Eye (tissue), 1 donor: ENCODE measurements around the gene SIGMAR1.
A peak's percentile ranks its signal among the peaks of the same experiment; 100 is the strongest.

Experiments used
- DNase-seq: peaks from one replicate; pipeline ENCODE4 v3.0.0-alpha.2; 2015

Gene SIGMAR1

GRCh38 chr9:34637356-34638137 is at the start of gene SIGMAR1:
SIGMAR1 (minus strand) TSS chr9:34637787; CDS start chr9:34637697, 90 bp downstream.
- peak; percentile 98 for DNase-seq

GRCh38 chr9:34686732-34687131 is 49.1 kb upstream of the SIGMAR1 start:
- DNase-seq, result no peak

DNA sequence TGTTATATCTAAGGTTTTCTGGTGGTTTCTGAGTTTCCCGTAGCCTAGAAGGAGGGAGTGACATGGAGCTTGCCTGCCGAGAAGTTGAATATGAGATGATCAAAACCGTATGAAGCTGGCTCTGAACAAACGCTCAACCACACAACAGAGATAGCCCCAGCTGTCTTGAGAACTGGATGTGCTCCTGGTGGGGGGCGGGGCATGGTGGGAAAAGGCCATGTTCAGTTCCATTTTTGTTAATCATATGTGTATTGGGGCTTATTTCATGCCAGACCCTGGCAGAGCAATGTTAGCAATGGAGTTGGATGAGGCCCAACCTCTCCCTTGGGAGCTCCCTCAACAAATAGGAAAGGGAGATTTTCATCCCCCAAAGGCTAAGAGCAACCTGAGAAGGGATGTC is 48.6 kb upstream of the SIGMAR1 start:
- no peak for DNase-seq

DNA sequence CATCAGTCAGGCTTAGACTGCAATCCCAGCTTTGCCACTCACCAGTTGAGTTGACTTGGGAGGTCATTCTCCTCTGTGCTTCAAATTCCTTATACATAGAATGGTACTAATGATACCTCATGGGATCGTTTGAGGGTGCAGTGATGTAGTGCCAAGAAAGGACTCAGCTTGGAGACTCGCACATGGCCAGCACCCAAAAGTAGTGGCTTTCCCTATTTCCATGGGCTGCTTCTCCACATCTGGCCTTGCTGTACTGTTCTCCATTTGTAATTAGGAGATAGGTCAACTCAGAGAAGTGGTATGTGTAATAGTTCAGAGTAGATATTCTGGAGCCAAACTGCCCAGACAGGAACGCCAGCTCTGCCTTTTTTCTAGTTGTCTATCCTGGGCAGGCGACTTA is 48.0 kb upstream of the SIGMAR1 start:
- no peak for DNase-seq

- no peak for DNase-seq
These were observed 47.2 kb upstream of the SIGMAR1 start for GRCh38 chr9:34684816-34685215.

DNA sequence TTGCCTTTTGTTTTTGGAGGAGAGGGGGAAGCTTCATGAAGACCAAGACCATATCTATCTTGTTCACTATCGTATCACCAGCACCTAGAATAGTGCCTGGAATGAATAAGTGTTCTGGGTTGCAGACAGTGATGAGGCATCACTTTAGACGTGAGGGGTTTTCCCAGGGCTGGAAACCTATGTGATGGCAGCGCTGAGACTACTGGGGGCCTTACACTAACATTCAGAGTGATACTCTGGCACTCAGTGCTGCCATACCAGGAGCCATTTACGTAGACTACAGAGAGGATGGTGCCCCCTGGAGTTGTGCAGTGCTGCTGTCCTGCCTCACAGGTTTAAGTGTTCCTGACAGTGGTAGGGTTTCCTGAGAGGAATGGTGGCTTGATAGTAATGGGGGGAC is 46.6 kb upstream of the SIGMAR1 start:
- no peak for DNase-seq

DNA sequence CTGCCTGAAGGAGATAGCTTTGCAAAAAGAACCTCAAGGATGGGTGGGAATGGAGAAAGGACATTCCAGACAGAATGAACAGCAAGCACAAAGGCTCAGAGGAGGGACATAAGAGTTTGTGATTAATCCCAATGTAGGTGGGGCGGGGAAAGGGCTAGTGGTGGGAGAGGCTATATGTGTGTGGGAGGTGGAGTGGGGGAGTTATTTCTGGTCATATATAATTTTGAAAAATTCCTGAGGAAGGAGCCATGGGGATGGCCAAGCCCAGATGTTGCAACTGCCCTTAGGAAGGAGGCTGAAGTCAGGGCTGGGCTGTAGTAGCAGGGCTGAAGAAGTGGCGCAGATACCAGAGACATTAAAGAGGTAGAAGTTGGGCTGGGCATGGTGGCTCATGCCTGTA is 38.3 kb upstream of the SIGMAR1 start:
- DNase-seq, result no peak

GRCh38 chr9:34675048-34675714 is 37.6 kb upstream of the SIGMAR1 start:
- peak; percentile 72 for DNase-seq

DNA sequence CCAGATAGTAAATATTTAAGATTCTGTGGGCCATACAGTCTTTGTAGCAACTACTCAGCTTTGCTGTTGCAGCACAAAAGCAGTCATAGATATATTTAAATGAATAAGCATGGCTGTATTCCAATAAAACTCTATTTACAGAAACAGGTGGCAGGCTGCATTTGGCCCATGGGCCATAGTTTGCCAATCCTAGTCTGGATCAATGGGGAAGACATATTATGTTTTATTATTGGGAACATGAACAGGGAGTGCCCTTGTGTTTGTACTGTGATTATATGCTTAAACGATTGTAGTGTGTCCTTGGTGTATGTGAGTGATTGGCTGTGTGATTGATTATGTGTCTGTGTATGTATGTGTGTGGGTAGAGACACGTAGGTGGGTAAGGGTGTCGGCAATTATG is 36.9 kb upstream of the SIGMAR1 start:
- no peak for DNase-seq

DNA sequence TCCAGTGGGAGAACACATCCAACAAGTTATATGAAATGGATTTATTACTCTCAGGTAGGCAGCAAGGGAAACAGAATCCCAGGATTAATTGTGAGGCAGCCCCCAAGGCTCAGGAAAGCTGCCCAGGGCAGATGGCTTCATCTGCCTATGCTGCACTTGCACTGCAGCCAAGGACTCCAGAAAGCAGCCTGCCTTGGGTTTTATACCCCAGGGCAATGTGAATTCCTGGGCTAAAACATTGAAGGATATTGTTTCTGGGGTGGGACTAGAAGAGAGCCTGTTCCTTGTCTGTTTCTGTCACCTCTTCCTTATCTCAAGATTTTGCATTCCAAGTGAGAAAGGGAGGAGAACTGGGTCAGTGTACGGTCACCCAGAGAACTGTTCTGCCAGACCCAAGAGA is 33.7 kb upstream of the SIGMAR1 start:
- DNase-seq, result no peak

GRCh38 chr9:34669809-34670562 is 32.4 kb upstream of the SIGMAR1 start:
- DNase-seq, result no peak

- DNase-seq, result peak; percentile 98
These were observed 28.0 kb upstream of the SIGMAR1 start for GRCh38 chr9:34665381-34666250.

DNA sequence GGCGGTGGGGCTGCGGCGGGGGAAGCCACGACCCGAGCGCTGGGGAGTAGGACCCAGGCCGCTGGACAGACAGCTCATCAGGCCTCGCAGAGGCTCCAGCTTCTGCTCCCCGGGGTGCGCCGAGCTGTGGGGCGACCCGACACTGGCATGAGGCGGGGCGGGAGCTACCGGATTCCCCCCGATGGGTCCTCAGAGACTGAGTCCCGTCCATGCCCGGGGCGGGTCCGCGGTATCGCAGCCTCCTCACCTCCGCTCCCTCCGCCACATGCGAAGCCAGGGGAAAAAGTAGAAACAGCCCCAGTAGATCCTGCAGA is 27.4 kb upstream of the SIGMAR1 start:
- DNase-seq, result no peak

DNA sequence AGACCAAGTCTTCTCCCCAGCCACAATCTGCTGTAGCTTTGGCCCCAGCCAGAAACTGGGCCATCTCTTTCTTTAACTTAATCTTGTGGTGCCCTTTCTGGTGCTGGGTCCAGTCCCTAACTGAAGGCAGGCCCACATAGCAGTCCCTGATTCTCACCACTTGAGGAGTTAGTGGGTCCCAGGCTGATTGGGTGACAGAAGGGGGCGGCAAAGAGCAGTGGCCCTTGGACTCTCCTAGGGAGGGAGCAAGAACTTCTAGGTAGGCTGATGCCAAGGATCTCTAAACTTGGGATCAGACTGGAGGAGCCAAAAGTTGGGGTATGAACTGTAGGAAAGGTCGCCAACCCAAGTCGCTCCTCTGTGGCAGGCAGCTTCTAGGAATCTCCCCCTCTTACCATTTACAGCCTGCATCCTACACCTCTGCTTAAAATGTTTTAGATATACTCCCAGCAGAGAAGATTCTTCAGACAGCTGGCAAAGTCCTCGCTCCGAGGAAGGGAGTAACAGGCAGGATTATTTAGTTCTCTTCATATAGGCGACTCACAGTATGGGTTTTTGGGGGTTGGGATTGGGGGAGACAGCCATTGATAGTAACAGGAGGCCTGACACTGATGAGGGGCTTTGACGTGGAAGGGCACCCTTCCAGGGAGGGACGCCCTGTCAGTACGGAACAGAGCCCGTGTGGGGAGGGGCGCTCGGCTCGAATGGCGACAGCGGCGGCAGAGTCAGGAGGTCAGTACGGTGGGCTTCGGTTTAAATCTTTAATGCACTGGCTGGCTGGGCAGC is 26.9 kb upstream of the SIGMAR1 start:
- peak; percentile 89 for DNase-seq

DNA sequence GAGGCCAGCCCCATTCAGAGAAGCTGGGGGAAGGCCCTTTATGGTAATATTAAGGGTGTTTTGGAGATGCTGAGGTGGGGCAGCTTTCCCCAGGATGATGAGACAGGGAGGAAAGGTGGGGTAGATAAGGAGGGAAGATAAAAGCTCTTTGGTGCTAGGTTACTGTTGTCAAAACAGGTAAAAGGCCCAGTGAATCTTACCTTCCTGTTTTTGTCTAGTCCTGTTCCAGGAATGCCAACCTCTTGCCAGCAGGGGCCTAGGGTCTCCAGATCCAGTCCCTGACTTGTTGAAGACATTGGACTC is 25.7 kb upstream of the SIGMAR1 start:
- DNase-seq, result no peak

GRCh38 chr9:34662526-34663302 is 25.1 kb upstream of the SIGMAR1 start, which contains the start of gene CCL27:
CCL27 (minus strand) TSS chr9:34662657; CDS start chr9:34662633, 24 bp downstream.
- DNase-seq, result no peak

DNA sequence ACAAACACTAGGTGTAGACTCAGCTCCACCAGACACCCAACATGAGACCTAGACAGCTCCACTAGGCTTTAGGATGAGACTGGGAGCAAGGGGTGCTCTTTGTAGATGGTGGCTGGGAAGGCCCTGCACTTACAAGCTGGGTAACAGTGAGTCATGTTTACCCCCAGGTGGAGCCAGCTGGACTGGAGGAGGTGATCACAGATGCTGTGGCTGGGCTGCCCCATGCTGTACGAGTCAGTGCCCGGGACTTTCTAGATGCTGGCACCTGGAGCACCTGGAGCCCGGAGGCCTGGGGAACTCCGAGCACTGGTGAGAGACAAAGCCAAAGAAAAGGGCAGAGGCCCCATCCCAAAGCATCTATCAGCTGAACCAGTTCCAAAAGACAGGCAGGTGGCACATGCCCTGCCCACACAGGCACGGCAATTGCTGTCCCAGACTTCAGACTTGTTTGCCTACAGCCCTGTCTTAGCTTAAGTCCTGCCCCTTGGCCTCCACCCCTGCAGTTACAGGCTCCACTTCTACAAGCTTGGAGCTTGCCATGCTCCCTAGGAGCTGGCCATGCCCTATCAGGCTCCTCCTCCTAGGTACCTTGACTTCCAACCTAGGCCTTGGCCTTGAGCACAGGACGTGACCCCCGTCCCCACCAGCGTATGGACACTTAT is 22.1 kb upstream of the SIGMAR1 start:
- DNase-seq, result no peak

DNA sequence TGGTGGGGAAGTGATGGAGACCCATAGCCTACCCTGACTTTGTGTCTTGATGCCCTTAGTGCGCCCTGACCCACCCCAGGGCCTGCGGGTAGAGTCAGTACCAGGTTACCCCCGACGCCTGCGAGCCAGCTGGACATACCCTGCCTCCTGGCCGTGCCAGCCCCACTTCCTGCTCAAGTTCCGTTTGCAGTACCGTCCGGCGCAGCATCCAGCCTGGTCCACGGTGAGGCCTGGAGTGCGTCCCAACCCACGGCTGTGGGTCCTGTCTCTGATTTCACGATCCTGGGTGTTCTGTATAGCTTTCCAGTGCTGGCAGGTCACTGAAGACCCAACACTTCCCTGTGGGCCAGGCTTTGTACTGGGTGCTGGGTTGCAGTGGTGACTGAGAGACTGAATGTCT is 20.9 kb upstream of the SIGMAR1 start:
- DNase-seq, result no peak

- no peak for DNase-seq
These were observed 19.4 kb upstream of the SIGMAR1 start for GRCh38 chr9:34656992-34657391.

DNA sequence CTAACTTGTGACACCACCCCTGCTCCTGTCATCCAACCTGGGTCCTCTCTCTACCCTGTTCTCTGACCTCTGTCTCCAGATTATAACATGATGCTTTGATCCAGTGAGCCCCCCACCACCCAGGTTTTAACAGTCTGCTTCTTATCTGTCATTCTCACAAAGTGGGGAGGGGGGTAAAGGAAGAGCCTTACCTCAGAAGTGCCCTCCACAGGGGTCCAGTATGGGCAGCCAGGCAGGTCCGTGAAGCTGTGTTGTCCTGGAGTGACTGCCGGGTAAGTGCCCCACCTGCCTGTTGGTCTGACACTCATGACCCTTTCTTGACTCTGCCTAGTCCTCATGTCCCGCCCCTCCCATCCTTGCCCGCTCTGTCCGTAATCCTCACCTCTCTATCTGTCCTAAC is 17.8 kb upstream of the SIGMAR1 start:
- no peak for DNase-seq
